ENCODE measurements around the gene SMYD3.

SMYD3 gene

DNA sequence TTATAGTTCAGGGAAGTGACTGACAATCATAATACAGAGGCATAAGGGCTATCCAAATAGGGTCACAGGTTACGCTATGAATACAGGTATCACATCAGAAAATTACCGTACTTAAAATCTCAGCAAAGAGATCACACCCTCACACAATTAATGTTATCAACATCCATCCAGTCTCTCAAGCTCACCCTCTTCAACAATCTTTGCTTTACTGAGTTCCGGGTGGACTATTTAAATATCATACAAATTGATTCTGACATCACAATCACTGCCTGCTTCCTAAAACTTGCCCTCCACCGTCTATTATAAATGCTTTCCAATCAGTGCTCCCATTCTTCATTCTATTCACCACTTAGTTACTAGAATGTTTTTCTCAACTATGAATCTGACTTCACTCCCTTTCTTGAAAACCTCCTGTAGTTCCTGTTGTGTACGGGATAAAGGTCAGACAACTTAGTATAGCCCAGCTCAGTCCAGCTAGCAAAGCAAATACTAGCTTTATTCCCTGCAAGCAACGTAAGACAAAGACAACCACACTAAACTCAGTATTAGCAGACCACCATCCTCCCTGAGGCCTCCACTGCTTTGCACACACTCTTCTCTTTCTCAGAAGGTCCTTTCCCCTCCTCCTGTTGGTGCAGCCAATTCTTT lies 398.7 kb downstream of the SMYD3 start:
- H3K27me3 ChIP-seq (ENCODE audit: insufficient read depth, low read length, poor library complexity): no peaks in the 10 kb centered on the region
- no peak overlapping the region for H3K4me3 ChIP-seq (ENCODE audit: low read depth in 1 of 2, low read length in 2 of 2)
- no peaks in the 10 kb centered on the region for H4K20me1 ChIP-seq (ENCODE audit: insufficient read depth, low read length)
- no peak overlapping the region for H2AFZ ChIP-seq (ENCODE audit: low read depth, low read length)
- no peak overlapping the region for H3K27ac ChIP-seq (ENCODE audit: low read length)
- no peaks in the 10 kb centered on the region for H3K4me1 ChIP-seq (ENCODE audit: insufficient read depth, low read length)
- ATAC-seq (ENCODE audit: insufficient read depth, low read depth) (no peak), DNase-seq (no peak)
- H3K79me2 ChIP-seq (ENCODE audit: insufficient read depth, low read length): no peaks in the 10 kb centered on the region
- TF ChIP-seq EZH2 (IDR thresholded peaks at IDR 0.05; ENCODE audit: borderline replicate concordance, low read depth, low read length, severe bottlenecking): no peak
- TF ChIP-seq, protein P1, sequence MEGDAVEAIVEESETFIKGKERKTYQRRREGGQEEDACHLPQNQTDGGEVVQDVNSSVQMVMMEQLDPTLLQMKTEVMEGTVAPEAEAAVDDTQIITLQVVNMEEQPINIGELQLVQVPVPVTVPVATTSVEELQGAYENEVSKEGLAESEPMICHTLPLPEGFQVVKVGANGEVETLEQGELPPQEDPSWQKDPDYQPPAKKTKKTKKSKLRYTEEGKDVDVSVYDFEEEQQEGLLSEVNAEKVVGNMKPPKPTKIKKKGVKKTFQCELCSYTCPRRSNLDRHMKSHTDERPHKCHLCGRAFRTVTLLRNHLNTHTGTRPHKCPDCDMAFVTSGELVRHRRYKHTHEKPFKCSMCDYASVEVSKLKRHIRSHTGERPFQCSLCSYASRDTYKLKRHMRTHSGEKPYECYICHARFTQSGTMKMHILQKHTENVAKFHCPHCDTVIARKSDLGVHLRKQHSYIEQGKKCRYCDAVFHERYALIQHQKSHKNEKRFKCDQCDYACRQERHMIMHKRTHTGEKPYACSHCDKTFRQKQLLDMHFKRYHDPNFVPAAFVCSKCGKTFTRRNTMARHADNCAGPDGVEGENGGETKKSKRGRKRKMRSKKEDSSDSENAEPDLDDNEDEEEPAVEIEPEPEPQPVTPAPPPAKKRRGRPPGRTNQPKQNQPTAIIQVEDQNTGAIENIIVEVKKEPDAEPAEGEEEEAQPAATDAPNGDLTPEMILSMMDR (IDR thresholded peaks at IDR 0.05; ENCODE audit: borderline replicate concordance, extremely low read depth, low read length, poor library complexity, severe bottlenecking): no peak
- no peak overlapping the region for H3K4me2 ChIP-seq (ENCODE audit: insufficient read depth, low read length)
- no peak overlapping the region for H3K9ac ChIP-seq (ENCODE audit: low read depth, low read length)
- no peaks in the 10 kb centered on the region for H3K36me3 ChIP-seq (ENCODE audit: insufficient read depth, low read length)
- no peaks in the 10 kb centered on the region for H3K9me3 ChIP-seq (ENCODE audit: insufficient read depth, low read length, severe bottlenecking)

DNA sequence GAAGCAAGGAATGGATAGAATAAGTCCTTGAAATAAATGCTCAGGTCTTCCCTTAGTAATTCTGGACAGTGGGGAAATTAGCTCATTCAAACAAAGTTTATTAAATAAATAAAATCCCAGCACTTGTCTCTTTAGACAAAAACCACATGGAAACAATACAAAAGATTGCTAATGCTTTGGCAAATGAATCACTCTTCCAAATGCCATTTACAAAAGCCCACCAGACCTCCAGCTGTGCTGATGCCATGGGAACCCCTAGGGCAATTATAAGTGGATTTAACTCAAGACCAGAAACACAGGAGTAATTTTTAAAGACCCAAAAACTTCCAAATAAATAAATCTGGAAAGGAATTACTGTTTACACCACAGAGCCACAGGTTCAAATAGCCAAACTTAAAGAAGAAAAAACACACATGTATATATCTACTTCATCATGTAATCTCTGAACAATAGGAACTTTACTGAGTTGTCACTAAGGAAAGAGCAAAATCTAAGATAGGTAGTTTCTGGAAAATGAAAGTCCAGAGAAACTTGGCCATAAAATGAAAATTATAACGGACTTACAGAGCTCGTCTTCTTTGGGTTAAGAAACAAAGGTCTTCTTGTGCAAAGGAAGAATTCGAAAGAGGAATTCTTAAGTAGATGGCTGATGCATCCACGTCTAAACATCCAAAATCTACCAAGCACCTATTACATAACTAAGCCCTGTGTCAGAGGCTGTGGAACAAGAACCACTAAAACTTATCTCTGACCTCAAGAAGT lies 399.4 kb downstream of the SMYD3 start:
- no peak overlapping the region for H3K27ac ChIP-seq (ENCODE audit: low read length)
- H4K20me1 ChIP-seq (ENCODE audit: insufficient read depth, low read length): no peaks in the 10 kb centered on the region
- H3K4me1 ChIP-seq (ENCODE audit: insufficient read depth, low read length): no peaks in the 10 kb centered on the region
- H3K36me3 ChIP-seq (ENCODE audit: insufficient read depth, low read length): no peaks in the 10 kb centered on the region
- H3K4me3 ChIP-seq (ENCODE audit: low read depth in 1 of 2, low read length in 2 of 2): no peak overlapping the region
- H3K27me3 ChIP-seq (ENCODE audit: insufficient read depth, low read length, poor library complexity): no peaks in the 10 kb centered on the region
- H3K4me2 ChIP-seq (ENCODE audit: insufficient read depth, low read length): no peak overlapping the region
- H2AFZ ChIP-seq (ENCODE audit: low read depth, low read length): no peak overlapping the region
- no peak for DNase-seq
- no peaks in the 10 kb centered on the region for H3K79me2 ChIP-seq (ENCODE audit: insufficient read depth, low read length)
- ATAC-seq (ENCODE audit: insufficient read depth, low read depth): no peak
- H3K9ac ChIP-seq (ENCODE audit: low read depth, low read length): no peak overlapping the region
- no peaks in the 10 kb centered on the region for H3K9me3 ChIP-seq (ENCODE audit: insufficient read depth, low read length, severe bottlenecking)
- TF ChIP-seq, protein P1 (IDR thresholded peaks at IDR 0.05; ENCODE audit: borderline replicate concordance, extremely low read depth, low read length, poor library complexity, severe bottlenecking): no peak
- no peak for TF ChIP-seq EZH2 (IDR thresholded peaks at IDR 0.05; ENCODE audit: borderline replicate concordance, low read depth, low read length, severe bottlenecking)

DNA sequence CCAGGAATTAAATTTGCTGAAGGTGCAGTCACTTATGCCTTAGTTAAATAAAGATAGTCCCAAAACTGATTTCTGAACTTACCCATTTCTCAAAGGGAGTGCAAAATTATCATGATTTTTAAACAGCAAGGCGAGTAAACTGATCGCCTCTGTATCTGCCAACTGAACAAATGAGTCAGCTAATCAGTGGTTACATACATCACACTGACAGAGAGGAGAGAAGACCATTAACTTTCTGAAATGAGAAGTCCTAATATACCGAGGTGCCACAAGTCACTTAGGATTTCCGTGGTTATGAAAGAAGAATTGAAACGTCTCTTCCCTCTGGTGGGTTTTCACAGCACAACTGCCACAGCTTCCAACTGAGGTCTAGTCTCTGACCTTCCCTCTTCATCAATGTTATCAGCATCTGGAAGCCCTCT lies 400.7 kb downstream of the SMYD3 start:
- H3K79me2 ChIP-seq (ENCODE audit: insufficient read depth, low read length): no peaks in the 10 kb centered on the region
- no peak overlapping the region for H3K27ac ChIP-seq (ENCODE audit: low read length)
- H3K9me3 ChIP-seq (ENCODE audit: insufficient read depth, low read length, severe bottlenecking): no peaks in the 10 kb centered on the region
- no peaks in the 10 kb centered on the region for H4K20me1 ChIP-seq (ENCODE audit: insufficient read depth, low read length)
- DNase-seq (no peak), ATAC-seq (ENCODE audit: insufficient read depth, low read depth) (no peak)
- no peaks in the 10 kb centered on the region for H3K27me3 ChIP-seq (ENCODE audit: insufficient read depth, low read length, poor library complexity)
- H3K4me2 ChIP-seq (ENCODE audit: insufficient read depth, low read length): no peak overlapping the region
- TF ChIP-seq EZH2 (IDR thresholded peaks at IDR 0.05; ENCODE audit: borderline replicate concordance, low read depth, low read length, severe bottlenecking): no peak
- TF ChIP-seq, protein P1 (IDR thresholded peaks at IDR 0.05; ENCODE audit: borderline replicate concordance, extremely low read depth, low read length, poor library complexity, severe bottlenecking): no peak
- H3K36me3 ChIP-seq (ENCODE audit: insufficient read depth, low read length): no peaks in the 10 kb centered on the region
- H3K9ac ChIP-seq (ENCODE audit: low read depth, low read length): no peak overlapping the region
- no peaks in the 10 kb centered on the region for H3K4me1 ChIP-seq (ENCODE audit: insufficient read depth, low read length)
- H3K4me3 ChIP-seq (ENCODE audit: low read depth in 1 of 2, low read length in 2 of 2): no peak overlapping the region
- no peak overlapping the region for H2AFZ ChIP-seq (ENCODE audit: low read depth, low read length)

Data from DND-41 (cell line).